HUES48 (cell line): Measurements from ENCODE around the gene SPEG.

ENCODE experiments used
- H3K27ac ChIP-seq: one replicate; pipeline ENCODE4 v1.7.0; 2013; ENCODE audit warnings: low read depth, low read length, inconsistent platforms
- H3K27me3 ChIP-seq: 2 replicates; pipeline ENCODE4 v1.6.1; 2013; ENCODE audit warnings: mild to moderate bottlenecking, low read length; ENCODE audit not compliant: control insufficient read depth, insufficient read depth
- H3K36me3 ChIP-seq: 2 replicates; pipeline ENCODE4 v1.6.1; 2013; ENCODE audit warnings: low read length; ENCODE audit not compliant: control insufficient read depth, insufficient read depth
- H3K4me1 ChIP-seq: 2 replicates; pipeline ENCODE4 v1.6.1; 2013; ENCODE audit warnings: mild to moderate bottlenecking, low read length; ENCODE audit not compliant: control insufficient read depth, insufficient read depth
- H3K4me3 ChIP-seq: 2 replicates; pipeline ENCODE4 v1.5.1; 2013; ENCODE audit warnings: mild to moderate bottlenecking, low read depth, low read length
- H3K9ac ChIP-seq: 2 replicates; pipeline ENCODE4 v1.6.1; 2013; ENCODE audit warnings: mild to moderate bottlenecking, low read depth, low read length, moderate library complexity
- H3K9me3 ChIP-seq: 2 replicates; pipeline ENCODE4 v1.6.1; 2013; ENCODE audit warnings: low read length; ENCODE audit not compliant: control insufficient read depth, insufficient read depth

The SPEG gene

DNA sequence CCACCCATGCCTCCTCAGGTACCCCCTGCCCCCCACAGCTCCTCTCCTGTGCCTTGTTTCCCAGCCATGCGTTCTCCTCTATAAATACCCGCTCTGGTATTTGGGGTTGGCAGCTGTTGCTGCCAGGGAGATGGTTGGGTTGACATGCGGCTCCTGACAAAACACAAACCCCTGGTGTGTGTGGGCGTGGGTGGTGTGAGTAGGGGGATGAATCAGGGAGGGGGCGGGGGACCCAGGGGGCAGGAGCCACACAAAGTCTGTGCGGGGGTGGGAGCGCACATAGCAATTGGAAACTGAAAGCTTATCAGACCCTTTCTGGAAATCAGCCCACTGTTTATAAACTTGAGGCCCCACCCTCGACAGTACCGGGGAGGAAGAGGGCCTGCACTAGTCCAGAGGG is 17.3 kb upstream of the SPEG start:
- H3K4me3 ChIP-seq: no peak overlapping the region
- H3K4me1 ChIP-seq: peaks cover 17% of the 10 kb centered on the region
- H3K9ac ChIP-seq: no peak overlapping the region
- no peaks in the 10 kb centered on the region for H3K36me3 ChIP-seq
- no peak overlapping the region for H3K27ac ChIP-seq
- peaks cover 32% of the 10 kb centered on the region for H3K27me3 ChIP-seq
- no peaks in the 10 kb centered on the region for H3K9me3 ChIP-seq

DNA sequence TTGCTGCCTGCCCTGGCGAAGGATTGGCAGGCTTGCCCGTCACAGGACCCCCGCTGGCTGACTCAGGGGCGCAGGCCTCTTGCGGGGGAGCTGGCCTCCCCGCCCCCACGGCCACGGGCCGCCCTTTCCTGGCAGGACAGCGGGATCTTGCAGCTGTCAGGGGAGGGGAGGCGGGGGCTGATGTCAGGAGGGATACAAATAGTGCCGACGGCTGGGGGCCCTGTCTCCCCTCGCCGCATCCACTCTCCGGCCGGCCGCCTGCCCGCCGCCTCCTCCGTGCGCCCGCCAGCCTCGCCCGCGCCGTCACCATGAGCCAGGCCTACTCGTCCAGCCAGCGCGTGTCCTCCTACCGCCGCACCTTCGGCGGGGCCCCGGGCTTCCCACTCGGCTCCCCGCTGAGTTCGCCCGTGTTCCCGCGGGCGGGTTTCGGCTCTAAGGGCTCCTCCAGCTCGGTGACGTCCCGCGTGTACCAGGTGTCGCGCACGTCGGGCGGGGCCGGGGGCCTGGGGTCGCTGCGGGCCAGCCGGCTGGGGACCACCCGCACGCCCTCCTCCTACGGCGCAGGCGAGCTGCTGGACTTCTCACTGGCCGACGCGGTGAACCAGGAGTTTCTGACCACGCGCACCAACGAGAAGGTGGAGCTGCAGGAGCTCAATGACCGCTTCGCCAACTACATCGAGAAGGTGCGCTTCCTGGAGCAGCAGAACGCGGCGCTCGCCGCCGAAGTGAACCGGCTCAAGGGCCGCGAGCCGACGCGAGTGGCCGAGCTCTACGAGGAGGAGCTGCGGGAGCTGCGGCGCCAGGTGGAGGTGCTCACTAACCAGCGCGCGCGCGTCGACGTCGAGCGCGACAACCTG is 16.3 kb upstream of the SPEG start, which contains the start of gene DES:
Gene DES (plus strand): TSS at position 223 of the 857 bp plus-strand sequence. CDS start 86 bp downstream, at position 309.
- peaks cover 17% of the 10 kb centered on the region for H3K4me1 ChIP-seq
- H3K9me3 ChIP-seq: no peaks in the 10 kb centered on the region
- no peaks in the 10 kb centered on the region for H3K36me3 ChIP-seq
- no peak within 1 kb of the TSS for H3K27ac ChIP-seq
- peaks cover 32% of the 10 kb centered on the region for H3K27me3 ChIP-seq
- no peak within 1 kb of the TSS for H3K9ac ChIP-seq
- peak within 1 kb of the TSS; percentile 37; the same call in 1 of the 2 replicates for H3K4me3 ChIP-seq

DNA sequence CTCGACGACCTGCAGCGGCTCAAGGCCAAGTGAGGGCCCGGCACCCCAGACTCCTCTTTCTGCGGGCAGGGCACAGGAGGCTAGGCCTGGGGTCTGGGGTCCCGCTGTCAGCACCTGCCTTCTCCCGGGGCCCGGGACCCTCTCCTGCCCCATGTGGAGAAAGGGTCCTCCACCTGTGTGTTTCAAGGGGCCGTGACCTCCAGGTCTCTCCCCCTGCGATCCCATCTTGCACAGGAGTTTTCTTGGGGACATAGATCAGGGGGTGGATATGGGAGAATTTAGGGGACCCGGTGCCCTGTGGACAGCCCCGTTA is 15.7 kb upstream of the SPEG start:
- H3K36me3 ChIP-seq: no peaks in the 10 kb centered on the region
- H3K9me3 ChIP-seq: no peaks in the 10 kb centered on the region
- peaks cover 17% of the 10 kb centered on the region for H3K4me1 ChIP-seq
- H3K9ac ChIP-seq: no peak overlapping the region
- no peak overlapping the region for H3K4me3 ChIP-seq
- no peak overlapping the region for H3K27ac ChIP-seq
- H3K27me3 ChIP-seq: peaks cover 32% of the 10 kb centered on the region

DNA sequence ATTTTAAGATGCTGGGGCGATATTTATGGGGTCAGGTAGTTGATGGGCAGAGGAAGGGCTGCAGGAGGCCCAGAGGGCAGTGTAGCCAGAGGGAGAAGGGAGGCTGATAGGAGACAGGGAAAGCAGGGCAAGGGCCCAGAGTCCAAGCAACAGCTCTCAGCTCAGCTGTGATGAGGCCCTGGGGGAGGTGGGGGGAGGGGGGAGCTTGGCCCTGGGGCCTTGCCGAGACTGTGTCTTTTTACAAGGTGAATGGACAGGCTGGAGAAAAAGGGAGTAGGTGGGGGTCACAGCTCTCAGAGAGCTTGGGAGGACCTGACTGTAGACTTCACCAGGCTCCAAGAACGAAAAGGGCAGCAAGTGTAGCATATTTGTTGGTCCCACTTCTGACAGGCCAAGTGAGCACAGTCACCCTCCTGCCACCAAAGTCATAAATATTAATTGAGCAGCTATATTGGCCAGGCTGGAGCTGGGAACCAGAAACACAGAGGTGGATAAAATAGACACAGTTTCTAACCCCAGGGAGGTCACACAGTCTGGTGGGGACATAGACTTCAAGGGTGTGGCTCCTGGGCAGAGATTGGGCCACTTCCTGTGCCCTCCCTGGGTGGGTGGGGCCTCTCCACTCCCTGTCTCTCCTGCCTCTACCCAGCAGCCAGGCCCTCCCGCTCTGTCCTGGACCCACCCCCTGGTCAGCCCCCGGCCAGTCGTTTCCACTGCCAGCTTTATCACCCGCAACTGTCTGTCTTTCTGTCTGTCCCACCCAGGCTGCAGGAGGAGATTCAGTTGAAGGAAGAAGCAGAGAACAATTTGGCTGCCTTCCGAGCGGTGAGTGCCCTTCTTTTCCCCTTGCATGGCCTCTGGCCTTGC is 15.1 kb upstream of the SPEG start:
- Histone ChIP-seq H3K9me3 (no peaks in the 10 kb centered on the region), H3K4me3 (no peak overlapping the region), H3K36me3 (no peaks in the 10 kb centered on the region), H3K27me3 (peaks cover 32% of the 10 kb centered on the region), H3K9ac (no peak overlapping the region), H3K4me1 (peaks cover 17% of the 10 kb centered on the region), H3K27ac (no peak overlapping the region)

DNA sequence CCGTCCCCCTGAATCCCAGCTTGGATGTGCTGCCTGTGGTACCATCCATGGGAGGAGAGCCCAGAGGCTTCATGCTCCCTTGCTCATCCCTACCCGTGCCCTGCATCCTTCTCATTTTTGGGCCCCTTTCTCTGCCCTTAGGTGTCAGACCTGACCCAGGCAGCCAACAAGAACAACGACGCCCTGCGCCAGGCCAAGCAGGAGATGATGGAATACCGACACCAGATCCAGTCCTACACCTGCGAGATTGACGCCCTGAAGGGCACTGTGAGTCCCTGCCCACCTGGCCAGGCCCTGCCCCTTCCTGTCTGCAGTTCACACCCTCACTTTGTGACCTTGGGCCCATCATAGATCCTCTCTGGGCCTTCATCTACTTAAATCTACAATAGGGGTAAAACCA is 14.0 kb upstream of the SPEG start:
- Histone ChIP-seq H3K27me3 (peaks cover 32% of the 10 kb centered on the region), H3K9ac (no peak overlapping the region), H3K4me1 (peaks cover 13% of the 10 kb centered on the region), H3K36me3 (no peaks in the 10 kb centered on the region), H3K27ac (no peak overlapping the region), H3K4me3 (no peak overlapping the region), H3K9me3 (no peaks in the 10 kb centered on the region)

DNA sequence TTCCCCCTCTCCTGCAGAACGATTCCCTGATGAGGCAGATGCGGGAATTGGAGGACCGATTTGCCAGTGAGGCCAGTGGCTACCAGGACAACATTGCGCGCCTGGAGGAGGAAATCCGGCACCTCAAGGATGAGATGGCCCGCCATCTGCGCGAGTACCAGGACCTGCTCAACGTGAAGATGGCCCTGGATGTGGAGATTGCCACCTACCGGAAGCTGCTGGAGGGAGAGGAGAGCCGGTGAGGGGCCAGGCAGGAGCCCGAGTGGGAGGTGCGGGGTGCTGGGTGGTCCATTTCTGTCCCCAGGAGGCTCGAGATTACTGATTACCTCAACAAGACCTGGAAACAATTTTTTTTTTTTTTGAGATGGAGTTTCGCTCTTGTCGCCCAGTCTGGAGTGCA is 13.3 kb upstream of the SPEG start:
- Histone ChIP-seq H3K9me3 (no peaks in the 10 kb centered on the region), H3K27ac (no peak overlapping the region), H3K36me3 (no peaks in the 10 kb centered on the region), H3K27me3 (peaks cover 32% of the 10 kb centered on the region), H3K9ac (no peak overlapping the region), H3K4me3 (no peak overlapping the region), H3K4me1 (peaks cover 7% of the 10 kb centered on the region)

DNA sequence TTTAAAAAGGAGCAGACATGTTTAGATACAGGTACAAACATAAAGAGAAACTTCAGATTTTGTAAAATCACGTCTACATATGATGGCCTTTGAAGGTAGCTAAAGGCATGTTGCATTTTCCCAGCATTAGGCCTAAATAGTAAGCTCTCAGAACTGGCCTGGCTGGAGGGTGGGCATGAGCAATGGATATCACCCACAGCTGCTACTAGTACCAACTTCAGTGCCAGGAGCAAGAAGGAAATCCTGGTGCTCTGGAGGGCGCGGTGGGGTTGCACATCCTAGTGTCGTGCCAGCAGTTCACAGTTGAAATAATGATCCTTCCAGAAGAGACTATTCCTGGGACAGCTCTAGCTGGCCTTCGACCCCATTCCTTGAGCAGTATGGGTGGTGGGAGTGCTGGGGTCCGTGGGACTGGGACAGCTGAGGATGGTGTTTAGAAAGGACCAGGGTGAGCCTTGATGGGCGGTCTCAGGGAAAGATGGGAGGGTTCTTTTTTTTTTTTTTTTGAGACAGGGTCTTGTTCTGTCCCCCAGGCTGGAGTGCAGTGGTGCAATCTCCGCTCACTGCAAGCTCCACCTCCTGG is 11.6 kb upstream of the SPEG start:
- Histone ChIP-seq H3K9ac (no peak overlapping the region), H3K4me1 (no peaks in the 10 kb centered on the region; the same call in 1 of the 2 replicates), H3K27ac (no peak overlapping the region), H3K27me3 (peaks cover 29% of the 10 kb centered on the region), H3K36me3 (no peaks in the 10 kb centered on the region), H3K4me3 (no peak overlapping the region), H3K9me3 (no peaks in the 10 kb centered on the region)

DNA sequence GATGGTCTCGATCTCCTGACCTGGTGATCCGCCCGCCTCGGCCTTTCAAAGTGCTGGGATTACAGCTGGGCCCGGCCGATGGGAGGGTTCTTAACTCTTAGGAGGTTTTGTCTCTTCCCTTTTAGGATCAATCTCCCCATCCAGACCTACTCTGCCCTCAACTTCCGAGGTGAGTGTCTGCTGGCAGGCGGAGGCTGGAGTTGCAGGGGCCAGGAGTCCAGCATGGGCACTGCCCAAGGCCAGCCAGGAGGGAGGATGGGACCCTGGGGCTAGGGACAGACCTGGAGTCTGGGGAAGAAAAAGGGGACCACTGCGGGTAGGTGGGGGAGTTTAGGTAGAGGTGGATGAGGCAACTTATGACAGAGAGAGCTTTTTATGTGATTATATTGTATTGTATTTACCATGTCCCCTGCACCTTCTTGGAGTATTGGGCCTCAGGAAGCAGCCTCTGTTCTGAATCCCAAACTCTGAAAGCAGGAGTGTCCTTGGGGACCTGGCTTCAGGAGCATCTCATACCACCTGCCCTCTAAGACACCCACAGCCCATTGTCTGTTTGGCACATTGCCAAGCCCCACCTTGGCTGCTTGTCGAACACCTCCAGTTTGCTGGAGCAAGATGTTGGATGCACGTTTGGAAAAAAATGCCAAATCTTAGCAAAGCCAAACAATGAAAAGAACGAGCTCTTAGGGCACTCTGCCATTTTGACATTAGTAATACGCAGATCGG is 10.8 kb upstream of the SPEG start:
- peaks cover 21% of the 10 kb centered on the region for H3K27me3 ChIP-seq
- H3K9me3 ChIP-seq: no peaks in the 10 kb centered on the region
- H3K27ac ChIP-seq: no peak overlapping the region
- H3K36me3 ChIP-seq: no peaks in the 10 kb centered on the region
- no peak overlapping the region for H3K9ac ChIP-seq
- no peak overlapping the region for H3K4me3 ChIP-seq
- no peaks in the 10 kb centered on the region; the same call in 1 of the 2 replicates for H3K4me1 ChIP-seq

DNA sequence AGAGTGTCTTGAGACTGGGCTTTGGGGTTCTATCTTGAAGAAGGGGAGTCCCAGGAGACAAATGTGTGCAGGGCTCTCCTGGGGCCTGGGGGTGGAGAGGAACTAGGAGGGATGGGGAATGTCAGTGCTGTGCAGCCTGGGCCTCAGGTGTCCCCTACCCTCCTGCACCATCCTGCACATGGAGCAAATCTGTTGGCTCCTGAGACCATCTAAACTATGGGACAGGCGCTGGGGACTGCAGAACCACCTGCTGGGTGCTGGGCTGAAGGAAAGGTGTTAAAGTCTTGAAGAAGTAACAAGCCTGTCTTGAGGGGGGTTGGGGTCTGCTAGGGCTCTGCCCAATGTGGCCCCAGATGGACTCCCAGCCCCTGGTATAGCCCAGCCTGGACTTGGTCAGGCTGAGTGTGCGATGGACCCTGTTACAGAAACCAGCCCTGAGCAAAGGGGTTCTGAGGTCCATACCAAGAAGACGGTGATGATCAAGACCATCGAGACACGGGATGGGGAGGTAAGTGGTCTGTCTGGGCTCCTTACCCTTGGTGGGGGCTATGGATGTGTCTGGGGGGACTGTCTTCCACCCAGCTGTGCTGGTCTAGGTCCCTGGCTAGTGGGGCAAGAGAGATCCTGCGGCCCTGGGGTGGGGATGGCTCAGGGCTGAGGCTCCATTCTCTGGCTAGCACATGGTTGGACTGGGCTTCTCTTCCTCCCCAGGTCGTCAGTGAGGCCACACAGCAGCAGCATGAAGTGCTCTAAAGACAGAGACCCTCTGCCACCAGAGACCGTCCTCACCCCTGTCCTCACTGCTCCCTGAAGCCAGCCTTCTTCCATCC is 9.2 kb upstream of the SPEG start:
- no peak overlapping the region for H3K9ac ChIP-seq
- peaks cover 5% of the 10 kb centered on the region for H3K27me3 ChIP-seq
- H3K36me3 ChIP-seq: no peaks in the 10 kb centered on the region
- no peak overlapping the region for H3K4me3 ChIP-seq
- H3K9me3 ChIP-seq: no peaks in the 10 kb centered on the region
- no peak overlapping the region for H3K27ac ChIP-seq
- H3K4me1 ChIP-seq: no peaks in the 10 kb centered on the region

DNA sequence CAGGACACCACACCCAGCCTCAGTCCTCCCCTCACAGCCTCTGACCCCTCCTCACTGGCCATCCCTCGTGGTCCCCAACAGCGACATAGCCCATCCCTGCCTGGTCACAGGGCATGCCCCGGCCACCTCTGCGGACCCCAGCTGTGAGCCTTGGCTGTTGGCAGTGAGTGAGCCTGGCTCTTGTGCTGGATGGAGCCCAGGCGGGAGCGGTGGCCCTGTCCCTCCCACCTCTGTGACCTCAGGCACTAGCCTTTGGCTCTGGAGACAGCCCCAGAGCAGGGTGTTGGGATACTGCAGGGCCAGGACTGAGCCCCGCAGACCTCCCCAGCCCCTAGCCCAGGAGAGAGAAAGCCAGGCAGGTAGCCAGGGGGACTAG is 8.6 kb upstream of the SPEG start:
- Histone ChIP-seq H3K36me3 (no peaks in the 10 kb centered on the region), H3K27me3 (no peaks in the 10 kb centered on the region), H3K27ac (no peak overlapping the region), H3K4me3 (no peak overlapping the region), H3K9ac (no peak overlapping the region), H3K9me3 (no peaks in the 10 kb centered on the region), H3K4me1 (no peaks in the 10 kb centered on the region)
